ENCODE measurements around the gene EWSR1. TPM values are rescaled to one million over a fixed set of nuclear protein-coding genes. Genes with fewer than 3 reads are reported as not detected.

EWSR1 gene
- total RNA-seq, 1 donor, result 592 TPM

DNA sequence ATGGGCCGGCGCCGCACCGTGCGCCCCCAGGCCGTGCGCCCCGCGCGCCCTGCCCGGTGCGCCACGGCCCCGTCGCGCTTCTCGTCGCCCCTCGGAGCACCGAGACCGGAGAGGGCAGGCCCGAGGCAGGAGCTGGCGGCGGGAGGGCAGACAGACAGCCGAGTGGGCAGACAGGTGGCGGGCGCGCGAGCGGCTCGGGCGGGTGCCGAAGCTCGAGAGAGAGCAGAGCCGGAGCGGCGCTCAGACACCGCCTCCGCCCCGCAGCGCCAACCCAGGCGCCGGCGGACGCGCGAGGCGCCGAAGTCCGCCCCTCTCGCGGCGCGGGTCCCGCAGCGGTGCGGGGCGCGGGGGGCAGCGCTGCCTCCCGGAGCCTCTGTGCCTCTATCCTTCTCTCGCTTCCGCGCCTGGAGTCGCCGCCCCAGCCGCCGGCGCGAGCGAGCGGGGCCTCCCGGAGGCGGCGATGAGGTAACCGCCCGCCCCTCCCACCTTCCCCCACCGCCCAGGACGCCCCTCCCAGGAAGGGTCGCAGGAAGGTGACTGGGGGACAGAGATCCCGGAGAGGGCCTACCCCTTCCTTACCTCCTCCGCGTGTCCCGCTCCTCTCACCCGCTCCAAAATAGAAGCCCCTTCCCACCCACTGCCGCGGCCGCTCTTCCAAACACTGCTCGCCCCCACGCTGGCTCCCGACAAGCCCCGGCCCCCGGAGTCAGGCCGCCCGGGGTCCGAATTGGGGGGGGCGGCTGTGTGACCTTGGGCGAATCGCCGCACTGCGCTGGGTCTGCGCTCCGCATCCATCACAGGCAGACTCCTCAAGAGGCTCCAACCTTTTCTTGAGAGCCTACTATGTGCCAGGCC lies 47.4 kb downstream of the EWSR1 start, which contains the start of gene RASL10A:
Gene RASL10A, minus strand, starts transcription at position 412 of the 855 bp plus-strand sequence. CDS start 451 bp downstream, outside the sequence.
- peak in 1 of 3 donors; percentile 34 for DNase-seq (ENCODE audit: low read depth in 2 of 3, low spot score in 2 of 3)

DNA sequence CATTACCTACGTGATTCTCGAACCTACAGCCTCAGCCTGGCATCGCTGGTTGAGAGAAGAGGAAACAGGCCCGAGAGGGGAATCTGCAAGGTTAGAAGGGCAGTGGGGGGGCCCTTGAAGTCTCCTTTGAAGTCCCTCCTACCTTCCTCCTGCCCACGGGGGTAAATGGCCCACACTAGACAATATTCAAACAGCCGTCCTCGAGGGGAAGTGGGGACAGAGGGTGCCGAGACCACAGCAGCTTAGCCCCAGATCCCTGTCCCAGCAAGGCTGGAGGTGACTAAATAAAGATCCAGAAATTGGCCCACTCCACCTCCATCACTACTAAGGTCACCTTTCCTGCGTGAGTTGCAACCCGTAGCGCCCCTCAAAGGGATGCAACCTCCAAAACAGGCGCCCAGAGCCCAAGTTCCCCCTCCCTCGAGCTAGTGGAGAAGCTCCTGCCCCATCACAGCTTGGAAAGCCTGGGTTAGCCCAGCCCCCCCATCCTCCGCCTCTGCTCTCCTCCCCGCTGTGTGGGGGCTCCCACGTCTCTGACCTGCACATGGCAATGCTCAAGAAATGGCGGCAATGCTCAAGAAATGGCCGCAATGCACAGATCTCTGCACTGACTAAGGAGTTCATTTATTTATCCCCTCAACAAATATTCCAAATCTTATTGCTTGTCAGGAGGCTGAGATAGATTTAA lies 48.2 kb downstream of the EWSR1 start:
- no peak for DNase-seq (ENCODE audit: low read depth in 2 of 3, low spot score in 2 of 3)

DNA sequence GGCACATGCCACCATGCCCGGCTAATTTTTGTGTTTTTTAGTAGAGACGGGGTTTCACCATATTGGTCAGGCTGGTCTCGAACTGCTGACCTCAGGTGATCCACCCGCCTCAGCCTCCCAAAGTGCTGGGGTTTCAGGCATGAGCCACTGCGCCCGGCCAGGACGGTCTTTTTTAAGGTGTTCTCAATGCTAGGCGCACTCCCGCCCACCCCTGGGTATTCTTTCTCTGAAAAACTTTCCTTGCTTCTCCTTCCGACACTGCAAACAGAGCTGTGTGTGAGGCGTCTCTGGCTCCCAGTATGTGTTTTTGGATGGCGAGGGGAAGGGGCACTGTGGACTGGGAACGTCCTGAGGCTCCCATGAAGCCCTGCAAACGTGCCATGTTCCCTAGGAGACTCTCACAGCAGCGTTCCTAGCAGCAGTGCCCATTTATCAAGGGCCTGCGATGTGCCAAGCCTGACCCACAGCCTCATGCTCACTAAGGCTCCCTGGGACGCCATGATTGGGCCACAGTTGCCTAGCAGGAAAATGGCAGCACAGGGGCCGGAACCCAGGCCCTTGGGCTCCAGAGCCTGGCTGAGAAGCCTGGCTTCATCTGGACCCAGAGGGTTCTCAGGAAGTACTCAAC lies 49.9 kb downstream of the EWSR1 start:
- DNase-seq (ENCODE audit: low read depth in 2 of 3, low spot score in 2 of 3), result no peak

DNA sequence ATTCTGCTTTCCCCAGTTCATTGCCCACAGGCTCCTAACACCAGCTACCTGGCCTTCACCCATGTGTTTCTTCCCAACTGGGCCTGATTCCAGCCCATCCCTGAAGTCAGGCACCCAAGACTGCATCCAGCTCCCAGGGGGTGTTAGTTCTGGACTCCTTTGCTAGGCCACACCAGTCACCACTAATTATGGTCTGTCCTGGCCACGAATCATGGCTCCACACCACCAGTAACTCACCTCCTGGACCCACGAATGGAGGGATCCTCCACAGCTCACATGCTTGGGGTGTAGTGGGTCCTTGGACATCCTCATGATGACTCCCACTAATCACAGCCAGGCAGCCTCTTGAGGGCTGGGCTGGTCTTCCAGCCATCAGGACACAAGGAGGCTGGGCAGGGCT lies 51.0 kb downstream of the EWSR1 start:
- no peak for DNase-seq (ENCODE audit: low read depth in 2 of 3, low spot score in 2 of 3)

DNA sequence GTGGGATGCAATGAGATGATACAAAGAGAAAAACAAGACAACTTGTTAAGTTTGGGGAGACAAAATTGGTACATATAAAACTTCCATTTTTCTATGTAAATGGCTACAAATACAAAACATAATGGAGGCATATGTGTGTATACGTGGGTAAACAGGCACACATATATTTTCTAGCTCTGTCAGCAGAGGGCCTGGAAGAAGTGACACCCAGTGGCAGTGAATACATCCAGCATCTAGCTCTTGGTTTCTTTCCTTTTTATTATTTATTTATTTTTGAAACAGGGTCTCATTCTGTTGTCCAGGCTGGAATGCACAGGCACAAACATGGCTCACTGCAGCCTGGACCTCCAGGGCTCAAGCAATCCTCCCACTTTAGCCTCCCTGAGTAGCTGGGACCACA lies 52.5 kb downstream of the EWSR1 start:
- DNase-seq (ENCODE audit: low read depth in 2 of 3, low spot score in 2 of 3), result peak in 1 of 3 donors; percentile 36

DNA sequence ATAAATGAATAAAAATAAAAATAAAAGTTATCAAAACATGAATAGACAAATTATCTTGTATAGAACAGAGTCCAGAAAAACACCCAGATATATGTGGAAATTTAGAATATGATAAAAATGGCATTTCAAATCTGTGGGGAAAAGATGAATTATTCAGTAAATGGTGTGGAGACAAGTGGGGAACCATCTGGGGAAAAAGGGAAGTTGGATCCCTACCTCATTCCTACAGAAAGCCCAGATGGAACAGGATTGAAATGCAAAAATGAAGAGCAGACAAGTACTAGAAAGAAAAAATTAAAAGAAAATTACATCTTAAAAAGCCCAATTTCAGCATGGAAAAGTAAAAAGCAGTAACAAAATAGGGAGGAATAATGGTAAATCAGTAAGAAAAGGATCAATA lies 55.6 kb downstream of the EWSR1 start:
- no peak for DNase-seq (ENCODE audit: low read depth in 2 of 3, low spot score in 2 of 3)

DNA sequence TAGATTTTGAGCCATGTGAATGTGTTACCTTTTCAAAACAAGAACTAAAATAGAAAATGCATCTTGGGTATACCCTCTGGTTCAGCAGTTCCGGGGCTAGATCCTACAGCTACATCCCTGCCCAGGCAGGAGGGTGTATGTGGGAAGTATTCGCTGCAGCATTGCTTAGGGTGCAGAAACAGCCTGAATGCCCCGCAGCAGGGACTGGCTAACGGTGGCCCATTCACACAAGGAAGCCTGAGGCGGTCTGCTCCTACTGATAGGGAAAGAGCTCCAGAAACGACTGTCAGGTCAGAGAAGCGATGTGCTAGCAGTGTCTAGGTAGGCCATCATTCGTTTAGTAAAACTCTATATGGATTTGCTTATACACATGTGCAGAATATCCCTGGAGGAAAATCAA lies 57.3 kb downstream of the EWSR1 start:
- no peak for DNase-seq (ENCODE audit: low read depth in 2 of 3, low spot score in 2 of 3)

DNA sequence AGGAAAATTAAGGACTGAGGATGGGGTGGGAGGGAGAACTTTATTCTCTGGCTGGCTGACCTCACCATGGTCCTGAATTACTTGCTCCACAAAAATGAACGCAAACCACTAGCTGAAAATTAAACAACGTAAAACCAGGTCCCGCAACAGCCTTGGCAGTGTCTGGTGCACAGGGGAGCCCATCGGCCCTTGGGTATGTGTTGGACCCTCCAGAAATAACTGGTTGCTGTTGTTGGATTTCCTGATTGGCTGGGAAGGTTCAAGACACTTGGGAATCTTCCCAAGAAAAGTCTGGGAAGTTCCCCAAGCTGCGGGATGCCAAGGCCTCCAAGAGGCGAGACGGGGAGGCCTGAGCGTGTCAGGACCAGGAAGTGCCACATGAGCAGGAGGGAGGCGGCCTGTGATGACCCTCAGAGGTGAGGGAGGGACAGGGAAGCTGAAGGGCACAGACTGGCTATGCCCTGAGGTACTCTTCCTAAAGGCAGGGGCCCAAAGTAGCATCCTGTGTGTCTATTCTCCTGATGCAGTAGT lies 57.8 kb downstream of the EWSR1 start:
- no peak for DNase-seq (ENCODE audit: low read depth in 2 of 3, low spot score in 2 of 3)

DNA sequence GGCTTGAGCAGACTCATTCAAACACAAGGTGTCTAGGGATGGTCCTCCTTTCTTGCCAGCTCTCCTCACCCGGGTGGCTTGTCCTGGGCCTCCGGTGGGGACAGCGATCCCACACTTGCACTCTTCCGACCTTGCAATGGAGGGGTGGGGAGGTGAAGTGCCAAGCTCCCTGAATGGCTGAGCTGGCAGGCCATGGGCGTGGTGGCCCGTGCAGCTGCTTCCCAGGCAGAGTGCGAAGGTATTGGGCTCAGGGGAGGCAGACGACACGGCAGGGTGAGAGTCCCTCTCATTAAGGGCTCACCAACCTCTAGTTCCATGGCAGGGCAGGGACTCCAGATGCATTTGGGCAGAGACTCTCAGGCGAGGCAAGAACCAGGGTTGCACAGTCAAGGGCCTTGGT lies 58.4 kb downstream of the EWSR1 start:
- DNase-seq (ENCODE audit: low read depth in 2 of 3, low spot score in 2 of 3), result no peak

DNA sequence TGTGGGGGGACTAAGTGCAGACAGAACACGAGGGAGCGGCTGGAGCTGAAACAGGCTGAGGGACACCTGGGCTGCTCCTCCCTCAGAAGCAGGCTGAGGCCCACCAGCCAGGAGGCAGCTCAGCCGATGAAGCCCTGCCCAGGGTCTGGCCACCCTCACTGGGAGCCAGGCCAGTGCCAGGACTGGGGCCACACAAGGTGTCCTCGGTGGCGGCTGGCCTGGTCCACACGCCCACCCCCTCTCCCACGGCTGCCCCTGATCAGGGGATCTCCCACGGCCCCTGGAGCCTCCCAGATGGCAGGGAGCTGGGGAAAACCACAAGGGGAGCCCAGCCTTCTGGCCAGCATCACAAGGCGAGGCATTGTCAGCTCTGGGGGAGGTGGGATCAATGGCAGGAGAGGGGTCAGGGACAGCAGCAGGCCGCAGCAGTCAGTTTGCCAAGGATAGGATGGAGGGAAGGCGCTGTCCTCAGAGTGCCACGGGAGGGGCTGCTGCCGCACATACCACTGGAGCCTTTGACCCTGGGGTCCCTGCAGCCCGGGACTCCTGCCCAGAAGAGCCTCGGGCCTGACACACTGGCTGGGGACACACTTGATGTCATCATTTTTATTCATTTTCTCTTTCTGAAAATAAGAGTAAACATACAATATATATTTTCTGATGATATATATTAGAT lies 59.2 kb downstream of the EWSR1 start:
- DNase-seq (ENCODE audit: low read depth in 2 of 3, low spot score in 2 of 3), result no peak

DNA sequence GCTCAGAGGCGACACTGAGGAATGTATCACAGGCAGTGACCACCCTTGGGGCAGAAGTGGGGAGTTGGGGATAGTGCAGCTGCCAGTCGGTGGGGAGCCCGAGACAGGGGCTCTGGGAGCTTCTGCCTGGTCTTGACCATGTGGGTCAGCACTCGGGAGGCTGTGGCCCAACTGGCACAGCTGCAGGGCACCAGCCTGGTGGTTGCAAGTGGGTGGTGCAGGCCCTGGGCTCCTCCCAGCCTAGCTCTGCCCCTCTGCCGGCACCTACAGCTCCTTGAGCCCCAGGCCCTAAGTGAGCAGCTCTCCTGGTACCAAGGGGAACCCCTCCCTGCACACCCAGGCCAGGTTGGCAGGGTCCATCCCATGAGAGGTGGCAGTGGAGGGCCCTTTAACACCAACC lies 60.0 kb downstream of the EWSR1 start:
- no peak for DNase-seq (ENCODE audit: low read depth in 2 of 3, low spot score in 2 of 3)

DNA sequence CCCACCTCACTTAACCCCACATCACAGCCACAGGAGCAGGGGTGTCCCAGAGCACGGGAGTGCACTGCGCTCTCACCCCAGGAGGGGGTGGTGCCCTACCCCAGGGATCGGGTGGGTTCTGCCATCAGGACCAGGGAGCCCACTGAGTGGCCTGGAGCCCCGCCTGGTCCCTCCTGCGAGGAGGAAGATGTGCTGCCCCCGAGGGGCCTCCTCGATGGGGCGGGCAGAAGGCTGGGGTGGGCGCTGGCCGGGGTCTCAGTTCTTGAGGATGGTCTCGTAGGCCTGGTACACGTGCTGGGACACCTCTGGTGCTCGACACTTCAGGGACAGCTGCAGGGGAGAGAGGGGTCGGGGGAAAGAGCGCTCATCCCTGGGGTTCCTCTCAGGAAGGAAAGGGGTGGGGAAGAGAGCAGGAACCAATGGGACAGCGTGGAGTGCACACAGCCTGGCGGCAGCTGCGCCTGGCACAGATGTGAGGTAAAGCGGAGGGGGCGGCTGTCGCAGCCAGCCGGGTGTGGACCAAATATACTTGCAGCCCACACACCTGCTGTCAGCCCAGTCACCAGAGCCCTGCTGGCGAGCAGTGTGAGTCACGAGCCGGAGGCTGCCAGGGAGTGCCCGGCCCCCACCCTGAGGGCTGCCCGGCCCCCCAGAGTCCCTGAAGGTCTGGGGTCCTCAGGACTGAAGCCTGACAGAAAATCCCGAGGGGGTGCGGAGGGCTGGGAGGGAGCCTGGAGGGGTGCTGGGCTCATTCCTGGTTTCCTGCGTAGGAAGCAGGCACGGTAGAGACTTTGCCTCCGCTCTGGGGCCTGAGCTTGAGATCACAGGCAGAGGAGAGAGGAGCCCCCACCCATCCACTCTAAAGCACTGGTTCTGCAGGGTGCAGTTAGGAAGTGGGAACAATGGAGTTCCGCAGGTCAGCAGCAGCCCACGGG lies 60.8 kb downstream of the EWSR1 start:
- DNase-seq (ENCODE audit: low read depth in 2 of 3, low spot score in 2 of 3), result no peak

DNA sequence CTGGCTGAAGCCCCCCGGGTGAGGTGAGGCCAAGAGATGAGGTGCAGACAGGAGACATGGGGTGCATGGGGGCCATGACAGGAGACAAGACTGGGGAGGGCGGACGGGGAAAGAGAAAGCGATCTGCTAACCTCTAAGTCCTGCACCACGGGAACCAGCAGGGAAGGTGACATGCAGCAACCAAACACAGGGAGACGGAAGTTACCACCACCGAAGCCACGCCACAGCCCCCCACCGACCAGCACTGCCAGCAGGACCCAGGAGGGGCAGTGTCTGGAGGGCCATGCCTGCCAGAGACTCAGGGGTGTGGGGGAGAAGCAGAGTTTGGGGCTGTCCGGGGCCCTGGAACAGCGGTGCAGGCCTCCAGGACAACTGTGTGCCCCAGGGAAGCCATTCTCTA lies 61.5 kb downstream of the EWSR1 start:
- DNase-seq (ENCODE audit: low read depth in 2 of 3, low spot score in 2 of 3), result no peak

DNA sequence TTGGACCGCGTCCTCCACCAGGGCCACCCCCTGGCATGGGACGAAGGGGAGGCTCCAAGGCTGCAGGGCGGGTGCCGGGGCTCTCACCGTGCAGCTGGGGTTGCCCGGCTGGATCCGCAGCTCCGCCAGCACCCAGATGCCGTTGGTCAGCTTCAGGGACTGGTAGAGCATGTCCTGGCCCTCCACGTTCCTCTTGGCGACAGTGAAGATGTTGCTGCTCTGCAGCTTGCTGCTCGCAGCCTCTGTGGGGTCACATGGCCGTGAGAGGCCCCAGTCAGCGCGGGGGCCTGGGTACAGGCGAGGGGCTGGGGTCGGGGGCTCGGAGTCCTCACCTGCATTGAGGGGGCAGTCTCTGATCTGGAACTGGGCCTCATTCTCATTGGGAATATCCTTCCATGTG lies 62.2 kb downstream of the EWSR1 start:
- DNase-seq (ENCODE audit: low read depth in 2 of 3, low spot score in 2 of 3), result no peak

DNA sequence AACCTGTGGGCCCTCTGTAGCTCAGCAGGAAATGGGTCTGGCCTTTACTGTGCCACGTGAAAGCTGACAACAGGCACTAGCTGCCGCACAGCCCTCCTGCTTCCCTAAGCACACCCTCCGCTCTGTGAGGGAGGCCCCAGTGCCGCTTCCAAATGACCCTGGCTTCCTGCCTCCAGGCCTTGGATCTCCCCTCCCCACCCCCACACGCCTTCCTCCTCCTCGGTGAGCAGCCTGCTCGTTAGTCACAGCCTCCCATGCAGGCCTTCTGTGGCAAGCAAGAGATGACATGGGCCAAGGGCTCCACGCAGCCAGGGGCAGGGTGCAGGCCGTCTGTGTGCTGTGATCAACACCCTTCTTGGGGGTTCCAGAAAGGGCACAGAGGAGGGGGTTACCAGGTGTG lies 62.7 kb downstream of the EWSR1 start:
- no peak for DNase-seq (ENCODE audit: low read depth in 2 of 3, low spot score in 2 of 3)

DNA sequence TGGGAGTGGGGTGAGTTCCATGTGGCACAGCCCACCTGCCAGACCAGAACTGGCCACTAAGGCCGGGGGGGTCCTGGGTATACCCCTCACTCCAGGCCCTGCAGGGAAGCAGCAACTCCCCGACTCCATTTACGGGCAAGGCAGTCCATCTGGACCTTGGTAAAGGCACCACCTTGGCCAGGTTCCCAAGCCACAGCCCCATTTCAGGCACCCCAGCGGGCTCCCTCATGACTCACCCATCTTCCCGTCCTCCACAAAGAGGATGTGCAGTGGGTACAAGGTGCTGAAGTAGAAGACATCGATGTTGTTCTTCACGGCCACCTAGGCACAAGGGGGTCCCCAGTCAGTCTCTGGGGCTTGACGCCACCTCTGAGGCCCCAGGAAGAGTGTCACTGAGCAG lies 63.1 kb downstream of the EWSR1 start:
- DNase-seq (ENCODE audit: low read depth in 2 of 3, low spot score in 2 of 3), result no peak

DNA sequence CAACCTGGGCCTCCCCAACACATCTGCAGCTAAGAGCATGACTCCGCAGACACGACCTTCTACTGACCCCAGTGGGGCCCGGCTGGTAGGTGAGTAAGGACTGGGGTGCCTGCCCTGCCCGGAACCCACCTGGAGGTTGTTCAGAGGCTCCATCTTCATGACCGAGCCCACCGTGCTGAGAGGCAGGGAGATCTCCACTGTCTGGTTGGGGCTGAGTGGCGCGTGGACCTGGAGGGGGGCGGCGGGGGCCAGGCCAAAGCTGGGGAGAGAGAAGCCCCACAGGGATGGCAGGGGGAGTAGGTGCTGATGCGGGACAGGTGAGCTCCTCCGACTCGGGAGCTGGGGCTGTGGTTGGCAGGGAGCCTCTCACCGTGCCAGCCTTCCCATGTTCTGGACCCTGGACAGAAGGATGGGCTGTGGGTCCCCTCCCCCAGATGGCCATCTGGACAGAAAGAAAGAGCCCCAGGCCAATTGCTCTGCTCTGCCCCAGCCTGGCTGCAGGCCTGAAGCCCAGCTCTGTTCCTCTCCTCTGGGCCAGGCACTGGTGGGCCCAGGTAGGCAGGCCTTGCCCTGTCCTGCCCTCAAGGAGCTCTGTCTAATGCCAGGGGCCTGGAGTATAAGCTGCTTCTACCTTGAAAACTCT lies 63.7 kb downstream of the EWSR1 start:
- no peak for DNase-seq (ENCODE audit: low read depth in 2 of 3, low spot score in 2 of 3)

DNA sequence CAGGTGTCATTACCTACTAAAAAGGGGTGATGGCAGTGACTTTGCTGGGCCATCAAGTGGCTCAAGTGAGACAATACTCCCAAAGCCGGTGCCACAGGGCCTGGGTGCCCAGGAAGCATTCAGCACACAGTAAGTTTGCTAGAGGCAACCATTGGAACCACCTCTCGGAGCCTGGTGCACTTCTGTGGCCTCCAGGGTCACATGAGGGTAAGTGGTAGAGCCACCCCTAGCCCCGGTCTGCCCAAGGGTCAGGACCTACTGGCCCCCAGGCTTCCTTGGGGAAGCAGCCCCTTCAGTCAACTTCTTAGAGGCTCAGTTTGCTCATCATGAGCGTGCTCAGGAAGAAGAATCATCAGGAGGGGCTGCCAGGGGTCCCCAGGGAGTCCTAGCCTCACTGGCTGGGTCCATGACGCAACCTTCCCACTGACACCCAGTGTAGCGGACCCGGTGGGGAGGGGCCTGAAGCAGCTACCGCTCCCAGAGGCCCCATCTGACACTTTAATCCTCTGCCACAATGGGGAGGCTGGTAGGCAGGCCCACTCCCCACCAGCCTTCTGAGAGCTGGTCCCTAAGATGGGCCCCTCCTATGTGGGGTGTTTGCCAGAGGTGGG lies 64.9 kb downstream of the EWSR1 start:
- DNase-seq (ENCODE audit: low read depth in 2 of 3, low spot score in 2 of 3), result no peak

DNA sequence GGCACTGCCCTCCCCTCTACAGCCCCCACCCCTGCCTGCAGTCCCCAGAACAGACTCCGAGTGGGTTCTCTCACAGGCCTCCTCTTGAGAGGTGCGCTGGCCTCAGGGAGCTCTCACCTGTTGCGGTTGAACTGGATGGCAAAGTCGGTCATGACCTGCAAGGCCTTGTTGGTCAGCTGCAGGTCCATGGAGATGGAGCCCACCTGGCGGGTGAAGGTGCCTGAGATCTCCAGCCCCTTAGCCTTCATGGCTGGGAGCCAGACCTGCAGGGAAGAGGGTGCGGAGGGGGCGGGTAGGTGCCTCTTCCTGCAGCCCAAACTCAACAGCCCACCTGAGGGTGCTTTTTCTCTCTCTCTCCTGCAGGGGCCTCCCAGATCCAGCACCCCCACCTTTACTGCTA lies 66.1 kb downstream of the EWSR1 start:
- no peak for DNase-seq (ENCODE audit: low read depth in 2 of 3, low spot score in 2 of 3)

All from hematopoietic multipotent progenitor cell (in vitro differentiated cells).